GM21528 (cell line): ENCODE results near the gene HIVEP3.
"Not testable (repeated sequence)": the region's sequence is repeated elsewhere in the genome, so short reads cannot be mapped to it uniquely, and the experiment has no call there.

ENCODE experiments used
- ATAC-seq: cut with Tn5 transposase; IDR thresholded peaks from one replicate; pipeline ENCODE4 v1.9.1; 2021; ENCODE audit warnings: mild to moderate bottlenecking, moderate library complexity; ENCODE audit not compliant: unreplicated experiment, low FRiP score

HIVEP3 gene

DNA sequence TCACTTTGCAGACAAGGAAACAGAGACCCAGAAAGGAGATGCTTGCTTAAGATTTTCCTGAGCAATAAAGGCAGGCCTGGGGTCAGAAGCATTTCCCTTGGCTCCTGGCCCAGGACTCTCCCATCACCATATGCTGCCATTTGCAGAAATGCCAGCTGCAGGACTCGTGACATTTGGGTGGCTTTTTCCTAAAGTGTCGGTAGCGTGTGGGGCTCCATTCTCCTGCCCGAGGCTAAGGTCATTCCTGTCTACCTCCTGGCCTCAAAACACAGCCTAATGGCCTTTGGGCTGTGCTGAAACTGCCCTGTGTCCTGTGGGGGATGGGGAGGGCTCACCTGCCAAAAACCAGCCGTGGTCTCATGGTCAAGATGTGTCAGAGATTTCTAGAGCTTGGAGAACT, 218.1 kb downstream of the HIVEP3 start:
- no peak for ATAC-seq

DNA sequence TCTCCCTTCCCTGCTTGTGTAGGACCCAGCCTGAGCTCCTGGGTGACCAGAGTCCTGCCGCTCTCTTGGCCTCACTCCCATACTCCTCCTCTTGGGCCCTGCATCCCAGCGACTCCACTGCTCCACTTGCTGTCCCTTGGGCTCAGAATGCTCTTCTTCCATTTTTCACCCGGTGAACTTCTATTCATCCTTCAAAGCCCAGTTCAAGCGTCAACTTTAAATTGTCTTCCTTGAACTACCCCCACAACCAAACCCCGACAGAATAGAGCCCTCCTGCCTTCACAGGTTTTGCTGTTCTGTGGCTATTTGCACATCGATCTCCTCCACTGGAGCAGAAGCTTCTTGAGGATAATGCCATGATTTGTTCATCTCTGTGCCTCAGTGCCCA, 218.9 kb downstream of the HIVEP3 start:
- ATAC-seq = no peak

DNA sequence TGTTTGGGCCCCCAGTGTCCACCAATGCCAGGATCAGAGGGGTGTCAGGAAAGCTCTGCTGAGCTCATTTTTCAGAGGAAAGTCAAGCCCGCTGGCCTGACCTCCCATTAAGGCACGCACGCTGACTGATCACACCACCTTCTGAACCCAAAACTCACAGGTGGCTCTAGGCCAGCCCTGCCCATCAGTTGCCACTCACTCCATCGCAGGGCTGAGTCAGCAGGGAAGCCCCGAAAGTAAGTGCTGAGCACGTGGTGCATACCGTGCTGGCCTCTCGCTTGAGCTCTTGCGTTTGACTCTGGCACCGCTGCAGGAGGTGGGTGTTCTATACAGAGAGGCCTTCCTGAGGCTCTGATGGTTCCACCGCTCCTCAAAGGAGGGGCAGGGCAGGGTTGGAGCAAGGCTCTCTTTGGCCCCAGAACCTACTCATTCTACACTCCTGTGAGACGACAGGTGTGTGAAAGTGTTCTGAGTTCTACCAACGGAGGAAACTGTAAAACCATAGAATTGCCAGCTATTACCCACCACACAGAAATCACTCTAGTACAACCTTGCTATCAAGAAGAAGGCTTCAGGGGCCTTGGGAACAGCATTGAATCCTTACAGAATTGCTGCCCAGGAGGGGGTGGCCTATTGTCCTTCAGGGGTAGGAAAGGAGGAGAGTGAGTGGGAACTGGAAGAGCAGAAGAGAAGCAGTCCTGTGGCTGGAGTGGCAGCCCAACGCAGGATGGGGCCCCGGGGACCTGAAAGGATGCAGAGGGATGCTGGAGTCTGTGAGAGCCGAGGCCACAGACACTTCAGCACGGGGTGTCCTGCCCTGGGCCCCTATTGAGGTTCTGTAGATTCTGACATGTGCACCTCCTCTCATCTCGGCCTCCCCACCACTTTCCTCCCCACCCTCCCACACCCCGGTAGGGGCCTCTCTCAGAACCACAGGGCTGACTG, 219.5 kb downstream of the HIVEP3 start:
- peak; percentile 57 for ATAC-seq

DNA sequence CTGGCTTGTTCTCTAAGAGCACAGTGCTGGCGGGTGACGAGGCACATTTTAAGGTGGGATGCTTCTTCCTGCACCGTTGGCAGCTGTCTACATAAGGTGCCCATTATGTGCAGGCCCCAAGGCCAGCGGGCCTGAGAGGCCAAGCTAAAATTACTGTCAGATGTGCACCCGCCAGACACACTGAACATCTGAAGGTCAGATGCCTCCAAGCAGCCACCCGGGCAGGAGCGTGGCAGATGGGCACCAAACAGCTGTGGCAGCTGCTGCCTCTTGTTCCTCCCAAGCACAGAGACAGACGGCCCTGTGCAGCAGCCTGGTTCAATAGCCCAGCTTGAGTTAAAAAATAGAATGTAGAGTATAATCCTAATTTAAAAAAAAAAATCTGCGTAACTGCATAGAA, 222.3 kb downstream of the HIVEP3 start:
- ATAC-seq = no peak

DNA sequence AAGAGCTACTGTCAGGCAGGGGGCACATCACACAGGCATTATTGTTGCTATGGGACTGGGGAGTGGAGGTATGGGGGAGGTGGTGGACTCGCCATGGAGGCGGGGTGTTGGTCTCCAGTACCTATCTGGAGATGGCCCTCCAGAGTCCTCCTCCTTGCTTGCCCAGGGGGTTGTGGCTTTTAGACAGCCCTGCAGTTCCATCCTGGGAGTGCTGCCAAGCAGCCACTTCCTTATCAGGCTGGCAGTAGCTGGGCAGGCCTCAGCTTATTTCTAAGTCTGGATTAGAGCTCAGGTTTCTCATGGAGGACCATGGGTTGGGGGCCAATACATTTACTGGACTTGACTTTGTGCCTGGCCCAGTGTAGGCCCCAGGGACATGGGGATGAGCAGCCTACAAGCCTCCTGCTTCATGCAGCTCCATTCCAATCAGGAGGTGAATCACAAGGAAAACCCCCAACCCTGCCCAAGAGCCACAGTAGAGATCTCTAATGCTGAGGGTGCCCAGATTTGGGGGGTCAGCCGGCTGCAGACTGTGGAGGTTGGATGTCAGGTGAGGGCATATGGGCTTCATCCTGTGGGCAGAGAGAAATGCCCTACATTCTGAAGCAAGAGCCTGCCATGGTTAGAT, 223.5 kb downstream of the HIVEP3 start:
- no peak for ATAC-seq

DNA sequence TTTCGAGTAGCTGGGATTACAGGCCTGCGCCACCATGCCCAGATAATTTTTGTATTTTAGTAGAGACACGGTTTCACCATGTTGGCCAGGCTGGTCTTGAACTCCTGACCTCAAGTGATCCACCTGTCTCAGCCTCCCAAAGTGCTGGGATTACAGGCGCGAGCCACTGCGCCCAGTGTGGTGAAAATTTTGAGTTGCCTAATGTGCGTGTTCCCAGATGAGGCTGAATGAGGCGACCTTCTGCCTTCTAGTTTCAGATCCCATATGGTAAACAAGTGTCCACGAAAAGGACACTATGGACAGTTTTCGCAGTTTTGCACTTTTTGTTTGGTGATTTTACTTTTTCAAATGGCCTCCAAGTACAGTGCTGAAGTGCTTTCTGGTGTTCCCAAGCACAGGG, 226.8 kb downstream of the HIVEP3 start:
- not testable (repeated sequence) for ATAC-seq

DNA sequence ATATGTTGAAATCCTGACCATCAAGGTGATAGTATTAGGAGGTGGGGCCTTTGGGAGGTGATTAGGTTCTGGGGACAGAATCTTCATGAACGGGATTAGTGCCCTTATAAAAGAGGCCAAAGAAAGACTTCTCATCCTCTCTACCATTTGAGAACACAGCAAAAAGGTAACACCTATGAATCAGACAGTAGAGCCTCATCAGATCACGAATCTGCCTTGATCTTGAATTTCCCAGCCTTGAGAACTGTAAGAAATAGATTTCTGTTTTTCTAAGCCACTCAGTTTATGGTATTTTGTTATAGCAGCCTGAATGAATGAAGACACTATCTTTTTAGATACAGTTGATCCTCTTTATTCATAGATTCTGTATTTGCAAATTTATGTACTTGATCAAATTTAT, 227.3 kb downstream of the HIVEP3 start:
- no peak for ATAC-seq

DNA sequence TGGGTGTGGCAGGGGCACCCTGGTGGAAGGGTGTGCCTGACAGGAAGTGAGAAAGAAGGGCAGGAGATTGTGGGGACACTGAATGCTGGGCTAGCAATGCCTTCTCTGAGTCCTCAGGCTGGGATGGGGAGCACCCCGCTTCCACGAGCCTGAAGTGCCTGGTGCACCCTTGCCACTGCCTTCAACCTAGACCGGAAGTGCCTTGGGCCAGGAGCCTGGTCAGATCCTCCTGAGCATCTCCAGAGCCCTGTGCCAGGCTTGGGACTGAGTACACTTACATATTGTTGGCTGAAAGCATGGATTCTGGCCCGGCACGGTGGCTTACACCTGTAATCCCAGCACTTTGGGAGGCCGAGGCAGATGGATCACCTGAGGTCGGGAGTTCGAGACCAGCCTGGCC, 228.4 kb downstream of the HIVEP3 start:
- no peak for ATAC-seq

DNA sequence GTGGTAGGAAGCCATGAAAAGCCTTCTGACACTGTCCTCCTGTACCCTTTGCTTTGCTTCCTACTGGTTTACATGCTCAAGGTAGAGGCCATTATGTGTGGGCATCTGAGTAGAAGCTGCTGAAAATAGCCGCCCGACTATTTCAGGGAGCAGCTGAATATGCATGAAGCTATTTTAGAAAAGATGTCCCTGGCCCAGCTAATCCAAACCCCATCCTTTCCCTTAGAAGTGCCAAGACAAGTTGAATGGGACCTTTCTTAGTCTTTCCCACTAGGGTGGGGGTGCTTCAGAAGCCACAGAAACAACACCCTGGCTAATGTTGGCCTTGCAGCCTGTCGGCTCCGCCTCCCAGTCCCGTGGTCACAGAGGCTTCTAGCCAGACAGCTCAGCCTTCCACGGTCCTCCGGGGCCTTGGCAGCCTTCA, 229.2 kb downstream of the HIVEP3 start:
- no peak for ATAC-seq

DNA sequence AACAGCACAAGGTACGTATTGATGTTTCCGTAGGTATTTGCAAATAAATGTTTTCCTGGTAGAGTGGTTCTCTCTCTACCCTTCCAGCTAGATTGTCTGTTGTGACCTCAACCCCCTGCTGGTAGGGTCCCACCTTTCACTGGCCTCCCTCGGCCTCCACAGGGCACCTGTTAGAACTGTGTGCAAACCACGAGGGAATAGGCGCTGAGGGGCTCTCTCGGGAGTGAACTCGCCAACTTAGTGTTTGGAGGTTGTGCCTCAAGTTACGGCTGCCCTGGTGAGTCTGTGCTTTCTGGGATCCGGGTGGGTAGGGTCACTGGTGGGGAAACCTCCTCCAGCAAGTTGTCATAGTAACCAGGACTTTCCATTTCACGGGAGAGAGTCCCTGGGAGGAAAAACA, 229.6 kb downstream of the HIVEP3 start:
- no peak for ATAC-seq

DNA sequence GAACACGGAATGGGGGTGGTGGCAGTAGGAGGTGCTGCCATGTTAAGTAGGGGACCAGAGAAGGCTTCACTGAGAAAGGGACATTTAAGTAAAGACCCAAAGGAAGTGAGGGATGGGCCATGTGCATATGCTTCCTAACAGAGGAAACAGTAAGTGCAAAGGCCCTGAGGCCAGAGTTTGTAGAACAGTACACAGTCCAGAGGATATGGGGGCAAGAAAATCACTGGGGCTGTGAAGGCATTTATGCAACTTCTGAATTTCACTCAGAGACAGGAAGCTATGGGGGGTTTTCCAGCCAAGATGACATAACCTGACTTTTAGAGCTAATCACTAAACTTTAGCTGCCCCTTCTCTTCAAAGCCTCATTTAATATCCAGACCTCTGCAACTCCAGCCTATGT, 231.7 kb downstream of the HIVEP3 start:
- no peak for ATAC-seq

DNA sequence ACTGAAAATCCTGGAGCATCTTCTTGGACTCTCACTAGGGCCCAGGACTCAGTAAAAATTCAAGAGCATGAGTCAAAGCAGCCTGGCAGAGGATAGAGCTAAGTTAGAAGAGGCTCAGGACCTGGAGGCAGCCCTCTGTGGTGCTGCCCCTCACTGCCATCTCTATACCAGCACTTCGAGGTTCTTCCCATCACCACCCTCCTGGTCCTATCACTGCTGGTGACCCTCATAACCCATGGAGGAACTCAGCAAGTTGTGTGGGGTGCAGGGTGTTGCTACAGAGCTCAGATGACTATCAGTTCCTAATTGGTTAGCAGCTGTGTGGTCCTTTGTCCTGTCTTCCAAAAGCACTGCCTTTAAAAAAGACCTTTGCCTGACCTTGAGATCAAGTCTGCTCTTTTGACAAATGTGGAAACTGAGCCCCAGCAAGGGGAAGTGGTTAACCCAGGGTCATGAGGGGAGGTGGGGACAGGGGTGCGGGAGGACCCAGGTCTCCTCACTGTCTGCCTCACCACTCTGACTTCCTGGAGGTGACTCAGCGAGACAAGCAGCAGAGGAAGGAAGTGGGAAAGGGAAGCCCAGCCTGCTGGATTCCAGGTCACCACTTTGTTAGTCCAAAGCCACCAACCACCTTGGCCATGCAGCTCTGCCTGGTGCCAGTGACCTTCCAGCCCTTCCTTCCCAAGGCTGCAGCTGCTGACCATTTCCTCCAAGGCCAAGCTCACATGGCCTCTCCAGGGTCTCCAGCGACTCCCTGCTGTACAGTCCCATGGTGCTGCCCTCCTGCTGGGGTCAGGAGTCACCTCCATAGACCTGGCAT, 234.8 kb downstream of the HIVEP3 start:
- ATAC-seq = no peak

DNA sequence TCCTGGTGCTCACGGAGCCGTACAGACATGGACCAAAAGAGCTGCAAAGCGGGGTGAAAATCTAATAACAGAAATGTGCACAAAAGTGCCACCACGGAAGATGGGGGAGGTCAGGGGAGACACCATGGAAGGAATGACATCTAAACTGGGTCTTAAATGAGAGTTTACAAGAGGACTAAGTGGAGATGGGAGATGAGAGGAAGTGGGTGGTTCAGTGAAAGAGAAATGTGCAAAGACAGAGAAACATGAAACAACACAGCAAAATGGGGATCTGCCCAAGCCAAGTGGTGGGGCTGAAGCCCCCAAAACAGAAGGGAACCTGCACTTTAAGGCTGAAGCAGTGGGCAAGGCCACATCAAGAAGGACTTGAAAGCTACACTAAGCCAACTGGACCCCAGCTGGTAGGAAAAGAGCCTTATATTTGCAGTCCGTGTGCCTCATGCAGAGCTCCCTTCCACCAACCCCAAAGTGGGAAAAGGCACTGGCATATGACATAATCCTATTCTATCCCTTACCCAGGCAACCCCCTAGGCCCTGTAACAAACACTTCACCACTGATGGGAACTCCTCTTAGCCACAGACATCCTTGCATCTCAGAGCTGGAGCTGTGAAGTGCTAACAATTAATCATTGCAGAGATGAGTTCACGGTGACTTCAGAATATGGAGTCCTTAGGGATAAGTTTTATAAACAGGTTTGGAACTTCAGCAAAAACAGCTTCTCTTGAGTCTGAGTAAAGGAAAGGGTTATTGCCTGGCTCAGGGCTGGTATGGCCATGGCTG, 235.7 kb downstream of the HIVEP3 start:
- ATAC-seq = no peak

DNA sequence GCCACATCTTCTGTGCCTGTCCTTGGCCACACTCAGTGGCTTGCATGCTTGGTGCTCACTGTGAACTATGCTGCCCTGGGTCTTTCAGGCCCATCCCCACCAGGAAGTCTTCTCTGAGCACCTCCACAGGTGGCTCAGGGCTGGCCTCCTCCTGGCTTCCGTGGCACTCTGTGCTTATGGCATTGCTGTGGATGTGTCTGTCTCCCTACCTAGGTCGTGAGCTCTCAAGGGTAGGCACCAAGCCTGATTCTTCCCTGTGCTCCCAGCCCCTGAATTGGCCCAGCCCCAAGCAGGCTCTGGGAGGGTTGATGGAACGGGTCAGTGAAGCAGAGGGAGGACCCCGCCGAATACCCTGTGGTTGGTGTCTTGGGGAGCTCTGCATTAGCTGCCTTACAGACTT, 236.6 kb downstream of the HIVEP3 start:
- no peak for ATAC-seq

DNA sequence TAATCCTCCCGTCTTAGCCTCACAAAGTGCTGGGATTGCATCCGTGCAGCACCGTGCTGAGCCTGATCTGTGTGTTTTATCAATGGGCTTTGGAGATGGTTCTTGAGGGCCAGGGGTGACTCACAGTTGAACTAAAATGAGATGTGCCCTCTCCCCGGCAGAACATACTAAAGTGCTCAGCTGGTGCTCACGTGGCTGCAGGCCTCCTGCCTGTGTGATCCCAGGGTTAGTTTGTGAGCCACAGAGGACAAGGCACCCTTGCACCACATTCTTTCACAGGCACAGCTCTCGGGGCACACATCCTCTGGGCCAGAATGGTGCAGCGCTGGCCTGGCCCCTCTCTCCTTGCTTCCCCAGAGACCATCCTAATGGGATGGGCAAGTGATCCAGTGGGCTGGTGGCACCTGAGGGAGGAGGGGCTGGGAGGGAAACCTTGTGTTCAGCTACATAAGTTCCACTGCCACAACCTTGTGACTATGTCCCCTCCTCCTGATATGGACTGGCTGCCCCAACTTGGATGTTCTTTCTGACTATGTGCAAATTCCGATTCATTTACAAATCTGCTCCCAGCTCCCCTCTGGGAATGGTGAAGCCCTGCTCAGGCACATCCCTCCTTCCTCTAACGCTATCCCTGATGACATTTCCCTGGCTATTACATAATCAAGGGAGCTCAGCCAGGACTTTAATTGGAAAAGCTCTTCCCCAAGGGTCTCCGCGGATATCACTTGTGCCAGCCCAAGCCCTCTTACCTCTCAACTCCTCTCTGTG, 237.2 kb downstream of the HIVEP3 start:
- no peak for ATAC-seq

DNA sequence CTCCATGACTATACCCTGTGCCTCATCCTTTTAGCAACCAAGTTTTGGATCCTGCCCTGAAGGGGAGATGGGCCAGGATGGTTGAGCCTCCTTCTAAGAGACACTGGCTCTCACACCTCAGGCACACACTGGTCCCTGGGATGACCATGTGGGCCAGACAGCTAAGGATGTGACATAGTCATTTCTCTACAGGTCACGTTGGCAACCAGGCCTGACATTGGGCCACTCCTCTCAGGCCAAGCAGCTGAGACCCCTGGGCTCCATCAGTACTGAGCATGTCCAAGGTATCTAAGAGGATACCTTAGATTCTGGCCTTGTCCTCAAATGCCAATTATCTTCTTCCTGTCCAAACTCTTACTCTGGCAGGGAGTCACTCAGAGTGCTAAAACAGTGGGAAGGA, 238.7 kb downstream of the HIVEP3 start:
- ATAC-seq = no peak

DNA sequence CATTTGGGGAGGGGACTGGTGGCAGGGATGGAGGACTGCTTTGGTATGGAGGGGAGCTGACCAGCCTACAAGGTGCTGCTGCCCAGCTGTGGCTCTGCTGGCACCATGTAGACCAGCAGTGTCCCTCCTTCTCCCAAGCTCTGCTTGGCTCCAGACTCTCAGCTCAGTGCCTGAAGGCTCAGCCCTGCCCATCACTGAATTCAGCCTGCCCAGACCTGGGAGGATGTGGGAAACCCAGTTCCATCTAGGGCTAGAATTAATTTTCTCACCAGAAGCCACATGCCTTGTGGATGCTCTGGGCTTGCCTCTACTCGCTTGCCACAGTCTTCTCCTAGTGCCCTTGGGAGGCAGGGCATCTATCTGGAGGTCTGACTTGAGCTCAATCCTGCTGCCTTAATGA, 239.2 kb downstream of the HIVEP3 start:
- no peak for ATAC-seq

DNA sequence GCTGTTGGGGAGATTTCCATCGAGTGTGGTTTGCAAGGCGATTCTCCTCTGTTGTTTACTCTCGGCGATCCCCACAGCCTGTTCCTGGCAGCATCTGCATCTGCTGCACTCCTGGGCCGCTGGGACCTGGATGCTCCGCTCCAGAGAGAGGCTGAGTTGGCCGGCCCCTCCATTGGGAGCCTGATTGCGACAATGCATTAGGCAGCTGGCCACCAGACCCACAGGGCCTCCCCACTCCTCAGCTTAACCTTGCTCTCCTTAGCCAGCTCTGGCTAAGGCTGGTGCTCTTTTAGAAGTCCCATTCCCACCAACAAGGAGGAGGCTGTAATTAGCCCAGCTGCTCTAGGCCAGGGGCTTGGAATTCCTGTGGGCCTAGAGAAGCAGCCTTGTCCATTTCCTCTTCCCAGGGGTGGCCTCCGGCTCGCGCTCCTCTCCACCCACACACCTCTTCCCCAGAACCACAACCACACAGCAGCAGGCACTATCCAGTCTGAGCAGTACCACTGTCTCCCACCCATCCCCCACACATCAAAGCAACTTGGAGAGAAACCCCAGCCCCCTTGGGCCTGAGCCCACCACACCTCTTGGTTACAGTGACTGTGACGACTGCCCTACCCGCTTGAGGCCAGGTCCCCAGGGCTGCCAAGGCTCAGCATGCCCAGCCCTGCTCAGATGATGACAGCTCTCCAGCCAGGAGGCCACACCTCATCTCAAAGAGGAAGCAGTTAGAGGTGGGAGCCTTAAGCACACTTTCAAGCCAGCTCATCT, 240.4 kb downstream of the HIVEP3 start:
- no peak for ATAC-seq

DNA sequence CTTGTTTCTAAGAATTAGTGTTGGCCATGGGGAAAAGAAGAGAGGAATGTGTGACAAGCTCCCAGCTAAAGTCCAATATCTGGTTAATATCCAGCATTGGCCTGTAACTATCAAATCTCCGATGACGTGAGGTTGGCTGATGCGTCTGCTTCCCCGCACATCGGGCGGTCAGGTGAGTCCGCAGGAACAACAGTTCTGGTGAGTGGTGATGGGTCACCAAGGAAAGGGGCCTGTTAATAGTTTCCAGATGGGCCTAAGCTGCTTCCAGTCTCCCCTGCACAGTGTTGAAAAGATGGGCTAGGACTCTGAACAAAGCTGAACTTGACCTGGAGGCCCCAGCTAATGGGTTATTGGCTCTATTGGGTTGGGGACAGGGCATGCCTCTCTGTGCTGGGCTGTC, 241.1 kb downstream of the HIVEP3 start:
- ATAC-seq = no peak
